ENCODE results near the gene CD40LG.

DNA sequence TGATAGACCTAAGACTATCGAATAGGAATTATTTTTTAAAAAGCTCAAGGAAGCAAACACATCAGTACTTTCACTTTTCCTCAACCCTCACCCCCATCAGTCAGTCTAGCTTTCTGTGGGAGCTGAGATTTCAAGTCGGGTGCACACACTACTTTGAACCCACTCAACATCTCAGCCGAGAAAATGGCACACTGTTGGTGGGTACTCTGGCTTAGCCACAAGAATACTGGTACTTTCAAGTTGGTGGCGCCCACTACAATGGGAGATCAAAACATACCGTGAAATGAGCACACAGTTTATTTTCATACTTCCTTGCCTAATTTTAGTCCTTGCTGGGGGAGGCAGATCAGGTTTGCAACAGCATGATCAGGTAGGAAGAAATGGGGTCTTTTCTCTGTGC, 10.2 kb downstream of the CD40LG start:
- no peak for TF ChIP-seq SP1 (IDR thresholded peaks at IDR 0.05)
- TF ChIP-seq FOXM1 (IDR thresholded peaks at IDR 0.05; ENCODE audit: borderline replicate concordance): no peak
- TF ChIP-seq L3MBTL2 (conservative IDR thresholded peaks at IDR 0.05): no peak
- no peak for TF ChIP-seq BHLHE40 (IDR thresholded peaks at IDR 0.05; ENCODE audit: borderline replicate concordance)
- TF ChIP-seq TARDBP (IDR thresholded peaks at IDR 0.05): no peak
- no peak for TF ChIP-seq HDGF (IDR thresholded peaks at IDR 0.05; ENCODE audit: borderline replicate concordance)
- TF ChIP-seq ZNF384 (IDR thresholded peaks at IDR 0.05): no peak
- no peak for TF ChIP-seq FOXA1 (IDR thresholded peaks at IDR 0.05)
- TF ChIP-seq ELF4 (IDR thresholded peaks at IDR 0.05): no peak
- no peak for TF ChIP-seq FOXK2 (IDR thresholded peaks at IDR 0.05)
- TF ChIP-seq ARNT (IDR thresholded peaks at IDR 0.05): no peak
- TF ChIP-seq, protein P1, sequence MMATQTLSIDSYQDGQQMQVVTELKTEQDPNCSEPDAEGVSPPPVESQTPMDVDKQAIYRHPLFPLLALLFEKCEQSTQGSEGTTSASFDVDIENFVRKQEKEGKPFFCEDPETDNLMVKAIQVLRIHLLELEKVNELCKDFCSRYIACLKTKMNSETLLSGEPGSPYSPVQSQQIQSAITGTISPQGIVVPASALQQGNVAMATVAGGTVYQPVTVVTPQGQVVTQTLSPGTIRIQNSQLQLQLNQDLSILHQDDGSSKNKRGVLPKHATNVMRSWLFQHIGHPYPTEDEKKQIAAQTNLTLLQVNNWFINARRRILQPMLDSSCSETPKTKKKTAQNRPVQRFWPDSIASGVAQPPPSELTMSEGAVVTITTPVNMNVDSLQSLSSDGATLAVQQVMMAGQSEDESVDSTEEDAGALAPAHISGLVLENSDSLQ (IDR thresholded peaks at IDR 0.05): no peak
